Caco-2 (cell line): Measurements from ENCODE around the gene ISCA1. TPM values are rescaled to one million over a fixed set of nuclear protein-coding genes. Genes with fewer than 3 reads are reported as not detected.
A peak's percentile ranks its signal among the peaks of the same experiment; 100 is the strongest.
"Not testable (repeated sequence)": the region's sequence is repeated elsewhere in the genome, so short reads cannot be mapped to it uniquely, and the experiment has no call there.

Source experiments
- BruUV-seq: library from RNA; stranded (reverse); fragments of 400-500 nt; replicated peaks from 2 replicates; lab custom pipeline; 2021; lab: Mats Ljungman, UMichigan
- CTCF ChIA-PET: fragments of 300-600 bp; sonication (Branson Sonifier 250); formaldehyde crosslinking; loops from one replicate; lab custom pipeline; 2022; ENCODE audit warnings: antibody characterized with exemption; lab: Charles Lee
- POLR2A ChIA-PET: fragments of 300-600 bp; sonication (Branson Sonifier 250); formaldehyde crosslinking; loops from one replicate; lab custom pipeline; 2022; ENCODE audit warnings: antibody characterized with exemption; lab: Charles Lee
- DNase-seq, 2 experiments: peaks; one replicate each; pipeline versions ENCODE4 v3.0.0 to v3.0.0-alpha.2; 2020 to 2022
- H3K27me3 ChIP-seq: replicated peaks from 2 replicates; pipeline ENCODE4 v1.6.0; 2011; ENCODE audit warnings: low read length; ENCODE audit not compliant: control insufficient read depth, insufficient read depth
- H3K36me3 ChIP-seq: 2 replicates; pipeline ENCODE4 v1.5.1; 2011; ENCODE audit warnings: low read length; ENCODE audit not compliant: control insufficient read depth, insufficient read depth
- H3K4me1 ChIP-seq: fragments of 250-450 bp; sonication (Bioruptor Pico); 2 replicates; pipeline ENCODE4 v1.5.1; 2020; ENCODE audit warnings: mild to moderate bottlenecking
- H3K4me3 ChIP-seq: 2 replicates; pipeline ENCODE4 v1.5.1; 2011; ENCODE audit warnings: low read depth, mild to moderate bottlenecking, control low read depth, low read length
- H3K9me3 ChIP-seq: fragments of 250-450 bp; sonication (Bioruptor Pico); 2 replicates; pipeline ENCODE4 v1.5.1; 2020; ENCODE audit warnings: mild to moderate bottlenecking, moderate library complexity
- H3K27ac Mint-ChIP-seq: one replicate; pipeline ENCODE4 v1.8.0; 2022; ENCODE audit warnings: mixed read lengths; ENCODE audit not compliant: unreplicated experiment
- H3K27me3 Mint-ChIP-seq: one replicate; pipeline ENCODE4 v1.8.0; 2022; ENCODE audit warnings: mixed read lengths; ENCODE audit not compliant: insufficient read depth, unreplicated experiment
- H3K36me3 Mint-ChIP-seq: one replicate; pipeline ENCODE4 v1.8.0; 2022; ENCODE audit warnings: mild to moderate bottlenecking, mixed read lengths; ENCODE audit not compliant: insufficient read depth, unreplicated experiment
- H3K4me1 Mint-ChIP-seq: one replicate; pipeline ENCODE4 v1.8.0; 2022; ENCODE audit warnings: low read depth, mixed read lengths; ENCODE audit not compliant: unreplicated experiment
- H3K4me3 Mint-ChIP-seq: one replicate; pipeline ENCODE4 v1.8.0; 2022; ENCODE audit warnings: mild to moderate bottlenecking, moderate library complexity, mixed read lengths; ENCODE audit not compliant: unreplicated experiment
- H3K9me3 Mint-ChIP-seq: one replicate; pipeline ENCODE4 v1.8.0; 2022; ENCODE audit warnings: mixed read lengths; ENCODE audit not compliant: unreplicated experiment
- CTCF ChIP-seq, 2 experiments: fragments of 200-600 bp in 1 of 2; IDR thresholded peaks; 1 replicate in 1 of 2; 2 replicates in 1 of 2; pipeline versions ENCODE4 v1.5.1 to v1.8.0; 2011 to 2022; ENCODE audit warnings: antibody characterized with exemption in 1 of 2, control low read depth in 1 of 2, inconsistent platforms in 1 of 2, low read depth in 1 of 2, low read length in 1 of 2, mild to moderate bottlenecking in 1 of 2, moderate library complexity in 1 of 2; ENCODE audit not compliant: insufficient read depth in 1 of 2, severe bottlenecking in 1 of 2, unreplicated experiment in 1 of 2
- intact Hi-C: fragments of 100-400 bp; cut with micrococcal nuclease; formaldehyde crosslinking; loops from one replicate; pipeline ENCODE4 v1.10.0; 2022; ENCODE audit not compliant: unreplicated experiment
- total RNA-seq: library from RNA; stranded (reverse); gene quantifications from 2 replicates; pipeline ENCODE4 v1.2.3, GENCODE V29; 2022

The ISCA1 gene
- total RNA-seq, 1 experiment from 2014 or later = 11.2 TPM

- H3K27me3 Mint-ChIP-seq = no peaks in the 10 kb centered on the region
- no peak overlapping the region for H3K27ac Mint-ChIP-seq
- H3K9me3 Mint-ChIP-seq = no peaks in the 10 kb centered on the region
- peaks cover 17% of the 10 kb centered on the region for H3K4me1 Mint-ChIP-seq
- Histone ChIP-seq H3K9me3 (no peaks in the 10 kb centered on the region), H3K27me3 (no peaks in the 10 kb centered on the region), H3K4me1 (no peaks in the 10 kb centered on the region), H3K36me3 (no peaks in the 10 kb centered on the region), H3K4me3 (no peak overlapping the region)
- no peak for DNase-seq
- TF ChIP-seq CTCF (IDR thresholded peaks at IDR 0.05; ENCODE audit: insufficient read depth in 1 of 2, low read depth in 1 of 2, low read length in 1 of 2, severe bottlenecking in 1 of 2, unreplicated experiment in 1 of 2) = no peak
- intact Hi-C loops = no loop called here
- ChIA-PET CTCF (no interaction called here), POLR2A (no interaction called here)
- BruUV-seq = no TSS peak
- no peak overlapping the region for H3K4me3 Mint-ChIP-seq
- H3K36me3 Mint-ChIP-seq = peaks cover 33% of the 10 kb centered on the region
These were observed 35.8 kb upstream of the ISCA1 start for GRCh38 chr9:86318187-86318586.

DNA sequence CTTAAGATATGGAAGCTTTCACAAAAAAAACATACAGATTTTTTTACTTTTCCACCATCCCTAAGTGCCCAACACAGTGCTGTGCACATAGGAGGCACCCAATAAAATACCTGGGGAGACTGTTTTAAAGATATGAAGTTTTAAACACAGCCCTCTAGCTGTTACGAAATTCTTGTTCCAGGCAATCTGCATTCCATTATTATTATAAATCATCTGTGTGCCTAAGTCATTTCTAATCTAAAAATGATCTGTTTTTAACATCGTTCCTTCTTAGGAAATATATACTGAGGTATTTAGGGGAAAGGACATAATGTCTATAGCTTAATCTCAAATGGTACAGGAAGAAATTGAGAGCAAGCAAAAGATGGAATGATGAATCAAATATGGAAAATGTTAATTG lies 32.7 kb upstream of the ISCA1 start:
- Mint-ChIP-seq H3K4me1 (peaks cover 17% of the 10 kb centered on the region), H3K9me3 (no peaks in the 10 kb centered on the region), H3K36me3 (peaks cover 31% of the 10 kb centered on the region), H3K27me3 (no peaks in the 10 kb centered on the region), H3K4me3 (no peak overlapping the region), H3K27ac (peak overlapping the region; percentile 10)
- no peaks in the 10 kb centered on the region for H3K36me3 ChIP-seq
- H3K27me3 ChIP-seq = no peaks in the 10 kb centered on the region
- no peak for TF ChIP-seq CTCF (IDR thresholded peaks at IDR 0.05; ENCODE audit: insufficient read depth in 1 of 2, low read depth in 1 of 2, low read length in 1 of 2, severe bottlenecking in 1 of 2, unreplicated experiment in 1 of 2)
- H3K4me1 ChIP-seq = no peaks in the 10 kb centered on the region
- H3K9me3 ChIP-seq = no peaks in the 10 kb centered on the region
- BruUV-seq = no TSS peak
- POLR2A ChIA-PET = no interaction called here
- no peak overlapping the region for H3K4me3 ChIP-seq
- CTCF ChIA-PET = no interaction called here
- DNase-seq = no peak
- intact Hi-C loops = no loop called here

GRCh38 chr9:86312959-86313358 lies 30.6 kb upstream of the ISCA1 start:
- H3K9me3 Mint-ChIP-seq, H3K4me3 Mint-ChIP-seq, intact Hi-C loops, H3K36me3 ChIP-seq, POLR2A ChIA-PET, H3K27me3 ChIP-seq, BruUV-seq, DNase-seq, H3K27me3 Mint-ChIP-seq, H3K4me1 ChIP-seq, H3K4me3 ChIP-seq, CTCF ChIA-PET, H3K9me3 ChIP-seq: not testable (repeated sequence)
- Mint-ChIP-seq H3K4me1 (peaks cover 17% of the 10 kb centered on the region), H3K27ac (peak overlapping the region; percentile 10), H3K36me3 (peaks cover 31% of the 10 kb centered on the region)

DNA sequence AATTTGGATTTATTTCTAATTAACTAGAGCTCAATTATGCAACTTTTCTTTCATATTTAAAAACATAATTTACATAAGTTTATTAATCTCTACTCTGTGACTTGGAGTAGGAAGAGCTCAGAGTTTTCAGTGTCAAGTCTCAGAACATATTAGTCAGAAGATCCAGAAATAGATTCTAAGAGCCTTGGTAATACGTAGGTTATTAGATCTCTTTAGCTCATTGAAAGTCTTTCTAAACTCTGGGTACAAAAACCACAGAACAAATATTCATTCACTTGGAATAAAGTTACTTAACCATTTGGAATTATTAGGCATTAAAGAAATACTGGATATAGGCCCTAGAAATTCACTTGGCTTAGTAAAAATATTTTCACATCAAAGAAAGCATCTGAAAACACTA lies 26.3 kb upstream of the ISCA1 start:
- no peaks in the 10 kb centered on the region for H3K27me3 ChIP-seq
- Mint-ChIP-seq H3K4me1 (peaks cover 4% of the 10 kb centered on the region), H3K9me3 (no peaks in the 10 kb centered on the region), H3K36me3 (peaks cover 23% of the 10 kb centered on the region), H3K4me3 (no peak overlapping the region), H3K27ac (no peak overlapping the region), H3K27me3 (no peaks in the 10 kb centered on the region)
- H3K4me1 ChIP-seq = peaks cover 11% of the 10 kb centered on the region
- no peak for DNase-seq
- no peaks in the 10 kb centered on the region for H3K9me3 ChIP-seq
- no TSS peak for BruUV-seq
- ChIA-PET POLR2A (interaction anchor here (0.6 kb wide), 1 partner anchor 25 kb away, joined by 3 read pairs; no protein-coding TSS in a partner anchor), CTCF (no interaction called here)
- no peak overlapping the region for H3K4me3 ChIP-seq
- intact Hi-C loops = no loop called here
- TF ChIP-seq CTCF (IDR thresholded peaks at IDR 0.05; ENCODE audit: insufficient read depth in 1 of 2, low read depth in 1 of 2, low read length in 1 of 2, severe bottlenecking in 1 of 2, unreplicated experiment in 1 of 2) = no peak
- H3K36me3 ChIP-seq = no peaks in the 10 kb centered on the region
